GM21447 (cell line): ENCODE results near the gene IMPG2.

Experiments
- ATAC-seq: cut with Tn5 transposase; IDR thresholded peaks from one replicate; pipeline ENCODE4 v1.9.1; 2021; ENCODE audit not compliant: unreplicated experiment

The IMPG2 gene

DNA sequence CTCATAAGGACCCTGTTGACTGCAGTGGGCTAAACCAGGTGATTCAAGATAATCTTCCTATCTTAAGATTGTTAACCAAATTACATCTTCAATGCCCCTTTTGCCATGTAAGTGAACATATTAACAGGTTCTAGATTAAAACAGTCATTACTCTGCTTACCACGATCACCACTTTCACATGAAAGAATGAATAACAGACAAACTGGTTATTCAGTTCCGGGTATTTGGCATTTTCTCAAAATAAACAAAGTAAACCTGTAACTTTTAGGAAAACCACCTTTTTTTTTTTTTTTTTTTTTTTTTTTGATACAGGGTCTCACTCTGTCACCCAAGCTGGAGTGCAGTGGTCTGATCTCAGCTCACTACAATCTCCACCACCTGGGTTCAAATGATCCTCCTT, 131.2 kb downstream of the IMPG2 start:
- ATAC-seq = no peak

DNA sequence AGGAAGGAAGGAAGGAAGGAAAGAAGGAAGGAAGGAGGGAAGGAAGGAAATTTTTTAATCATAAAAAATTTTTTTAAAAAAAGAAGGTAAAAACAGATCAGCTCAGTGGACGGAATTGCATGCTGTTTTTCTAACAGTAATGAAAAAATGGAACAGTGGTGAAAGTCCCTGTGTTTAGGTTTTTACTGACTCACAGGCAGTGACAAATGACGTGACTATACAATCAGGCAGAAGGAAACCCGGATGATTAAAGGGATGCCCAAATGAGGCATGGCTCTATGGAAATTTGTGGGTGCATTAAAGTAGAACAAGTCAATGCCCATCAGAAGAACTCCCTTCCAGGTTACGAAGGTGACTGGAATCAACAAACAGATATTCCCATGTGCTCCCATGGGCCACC, 135.0 kb downstream of the IMPG2 start:
- ATAC-seq = no peak

DNA sequence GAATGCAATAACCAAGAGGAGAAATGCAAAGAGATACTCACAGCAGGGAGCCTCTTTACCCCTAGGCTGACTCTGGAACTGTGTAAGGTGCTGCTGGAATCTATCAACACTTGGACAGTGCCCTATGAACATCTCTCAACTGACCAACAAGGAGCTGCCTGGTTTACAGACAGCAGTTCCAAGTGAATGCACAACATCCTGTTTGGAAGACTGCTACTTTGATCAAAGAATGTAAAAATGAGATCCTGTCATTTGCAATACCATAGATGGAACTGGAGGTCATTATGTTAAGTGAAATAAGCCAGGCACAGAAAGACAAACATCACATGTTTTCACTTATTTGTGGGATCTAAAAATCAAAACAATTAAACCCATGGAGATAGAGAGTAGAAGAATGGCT, 136.3 kb downstream of the IMPG2 start:
- no peak for ATAC-seq

DNA sequence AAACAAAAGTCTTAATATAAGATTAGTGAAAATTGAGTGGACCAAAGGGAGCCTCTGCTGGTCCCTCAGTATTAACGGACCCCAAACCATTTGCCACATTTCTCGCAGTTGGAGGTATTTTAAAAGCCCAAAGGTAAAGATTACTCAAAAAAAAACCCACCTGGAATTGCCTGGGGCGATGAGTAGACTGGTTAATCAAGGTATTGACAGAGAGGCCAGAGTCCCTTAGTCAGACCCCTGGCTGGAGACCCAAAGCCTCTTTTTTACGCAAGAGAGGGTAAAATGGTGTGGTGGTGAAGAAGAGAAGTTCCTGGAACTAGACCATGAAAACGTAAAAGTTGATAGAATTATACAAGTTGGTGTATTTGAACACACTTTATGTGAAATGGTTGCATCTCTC, 137.2 kb downstream of the IMPG2 start:
- no peak for ATAC-seq

DNA sequence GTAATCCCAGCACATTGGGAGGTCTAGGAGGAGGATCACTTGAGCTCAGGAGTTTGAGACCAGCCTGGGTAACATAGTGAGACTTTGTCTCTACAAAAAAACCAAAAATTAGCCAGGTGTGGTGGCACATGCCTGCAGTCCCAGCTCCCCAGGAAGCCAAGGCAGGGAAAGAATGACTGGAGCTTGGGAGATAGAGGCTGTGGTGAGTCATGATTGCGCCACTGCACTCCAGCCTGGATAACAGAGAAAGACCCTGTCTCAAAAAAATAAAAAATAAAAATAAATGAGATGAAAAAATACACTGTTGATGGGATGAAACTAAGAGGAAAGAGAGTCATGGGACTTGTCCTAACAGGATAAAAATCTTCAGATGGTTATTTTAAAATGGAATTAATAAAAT, 137.6 kb downstream of the IMPG2 start:
- no peak for ATAC-seq

DNA sequence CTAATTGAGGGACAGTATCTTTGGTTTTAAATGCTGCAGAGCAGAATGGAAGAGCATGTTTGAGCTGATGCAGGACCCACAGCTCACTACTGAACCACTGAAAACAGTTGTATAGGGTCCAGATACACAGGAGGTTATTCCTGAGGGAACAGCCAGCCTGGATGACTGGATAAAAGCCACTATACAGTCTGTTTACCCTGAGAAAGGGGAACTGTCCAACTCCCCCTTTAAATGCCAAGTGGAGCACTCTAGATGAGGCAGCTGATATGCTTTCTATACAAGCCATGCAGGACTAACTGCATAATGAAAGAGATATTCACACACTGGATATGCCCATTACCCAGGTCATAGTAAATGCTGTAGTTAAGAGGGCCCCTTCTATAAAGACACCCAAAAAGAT, 138.6 kb downstream of the IMPG2 start:
- no peak for ATAC-seq

DNA sequence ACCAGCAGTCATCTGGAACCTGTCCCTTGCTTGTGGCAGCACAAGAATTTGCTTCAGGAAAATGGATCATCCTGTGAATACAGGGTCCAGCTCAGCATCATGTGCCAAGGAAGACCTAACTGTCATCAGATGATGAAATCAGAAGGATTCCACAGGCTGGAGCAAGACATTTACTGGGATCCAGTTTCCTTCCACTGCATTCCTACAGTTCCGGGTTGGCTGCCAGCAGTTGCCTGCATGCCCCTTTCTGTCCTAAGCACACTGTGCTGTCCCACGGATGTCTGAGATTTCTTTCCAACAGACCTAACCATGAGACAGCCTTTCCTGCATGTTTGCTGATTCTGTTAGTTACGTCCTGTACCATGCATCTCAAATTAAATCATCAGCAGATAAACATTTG, 140.7 kb downstream of the IMPG2 start:
- no peak for ATAC-seq

DNA sequence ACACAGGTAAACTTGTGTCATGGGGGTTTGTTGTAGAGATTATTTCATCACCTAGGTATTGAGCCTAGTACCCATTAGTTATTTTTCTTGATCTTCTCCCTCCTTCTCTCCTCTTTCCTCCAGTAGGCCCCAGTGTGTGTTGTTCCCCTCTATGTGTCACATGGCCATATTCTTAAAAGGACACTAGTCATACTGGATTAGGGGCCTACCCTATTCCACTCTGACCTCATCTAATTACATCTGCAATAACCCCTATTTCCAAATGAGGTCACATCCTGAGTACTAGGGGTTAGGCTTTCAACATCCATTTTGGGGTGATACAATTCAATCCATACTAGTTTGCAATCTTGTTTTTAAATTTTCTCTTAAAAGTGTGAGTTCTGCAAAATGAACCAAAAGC, 142.8 kb downstream of the IMPG2 start:
- no peak for ATAC-seq
